Testis (tissue), 5 donors: ENCODE results near the gene NAXD. TPM values are rescaled to one million over a fixed set of nuclear protein-coding genes. Genes with fewer than 3 reads are reported as not detected.
"Not testable (repeated sequence)": the region's sequence is repeated elsewhere in the genome, so short reads cannot be mapped to it uniquely, and the experiment has no call there.

Experiments
- DNase-seq: peaks from one replicate; pipeline ENCODE4 v3.0.0-alpha.2; 2019
- H3K27ac ChIP-seq, 2 donors: fragments of 200-600 bp; sonication (generic); one replicate each; pipeline ENCODE4 v1.5.1; 2019
- H3K27me3 ChIP-seq: fragments of 200-600 bp; sonication (generic); one replicate; pipeline ENCODE4 v1.5.1; 2019
- H3K36me3 ChIP-seq: fragments of 200-600 bp; sonication (generic); one replicate; pipeline ENCODE4 v1.5.1; 2017; ENCODE audit warnings: low read depth; ENCODE audit errors: missing control alignments
- H3K4me1 ChIP-seq: fragments of 200-600 bp; sonication (generic); one replicate; pipeline ENCODE4 v1.5.1; 2019
- H3K4me3 ChIP-seq, 2 donors: fragments of 200-600 bp; sonication (generic); one replicate each; pipeline ENCODE4 v1.5.1; 2017 to 2019
- H3K9me3 ChIP-seq: fragments of 200-600 bp; sonication (generic); one replicate; pipeline ENCODE4 v1.5.1; 2017
- POLR2A ChIP-seq: fragments of 450-650 bp; IDR thresholded peaks from one replicate; pipeline ENCODE4 v1.6.1; 2017; ENCODE audit warnings: antibody characterized with exemption, mild to moderate bottlenecking, moderate library complexity
- WGBS, 2 donors: methylation state at CpG; one replicate each; pipeline ENCODE4 v1.1.5; 2018; 5-methylcytosine and 5-hydroxymethylcytosine counted together
- intact Hi-C: fragments of 100-400 bp; cut with DNase I; formaldehyde crosslinking; loops from one replicate; pipeline ENCODE4 v1.15.1; 2023; ENCODE audit warnings: low total_unique reads
- long read RNA-seq, 2 donors: transcript quantifications; one replicate each; lab custom pipeline, GENCODE V29; 2026
- polyA plus RNA-seq: library from polyadenylated mRNA; stranded (reverse); fragments of 350-450 nt; fragmentation: Illumina TruSeq; extraction: RNeasy Lipid Tissue Mini Kit (QIAGEN cat#74804); gene quantifications from one replicate; pipeline ENCODE4 v1.2.3, GENCODE V29; 2014; ENCODE audit warnings: low read depth, low replicate concordance; ENCODE audit not compliant: insufficient read depth
- total RNA-seq, 2 donors: library from RNA; depleted of rRNA; stranded (reverse); fragments of >200 nt; gene quantifications; one replicate each; pipeline ENCODE4 v1.2.3, GENCODE V29; 2016
- TF ChIP-seq, protein P1 (sequence below), 3 experiments: fragments of 450-650 bp in 2 of 3; fragments of 200-600 bp in 1 of 3; sonication (generic) in 1 of 3; IDR thresholded peaks; one replicate each; pipeline ENCODE4 v1.5.1; 2016 to 2019; ENCODE audit warnings: antibody characterized with exemption in 3 of 3, mild to moderate bottlenecking in 2 of 3, moderate library complexity in 1 of 3

The NAXD gene
- total RNA-seq (10 to 100 TPM; 66.4 to 75.3 TPM), polyA plus RNA-seq (63.2 TPM)
- long read RNA-seq, donor 1, partial matches to known transcripts = 0 of 19 reads
- long read RNA-seq, donor 1, other reads (novel, unspliced or antisense) = 15 of 19 reads
- long read RNA-seq, donor 2, partial matches to known transcripts = 10 of 28 reads
- long read RNA-seq, donor 2, other reads (novel, unspliced or antisense) = 16 of 28 reads

DNA sequence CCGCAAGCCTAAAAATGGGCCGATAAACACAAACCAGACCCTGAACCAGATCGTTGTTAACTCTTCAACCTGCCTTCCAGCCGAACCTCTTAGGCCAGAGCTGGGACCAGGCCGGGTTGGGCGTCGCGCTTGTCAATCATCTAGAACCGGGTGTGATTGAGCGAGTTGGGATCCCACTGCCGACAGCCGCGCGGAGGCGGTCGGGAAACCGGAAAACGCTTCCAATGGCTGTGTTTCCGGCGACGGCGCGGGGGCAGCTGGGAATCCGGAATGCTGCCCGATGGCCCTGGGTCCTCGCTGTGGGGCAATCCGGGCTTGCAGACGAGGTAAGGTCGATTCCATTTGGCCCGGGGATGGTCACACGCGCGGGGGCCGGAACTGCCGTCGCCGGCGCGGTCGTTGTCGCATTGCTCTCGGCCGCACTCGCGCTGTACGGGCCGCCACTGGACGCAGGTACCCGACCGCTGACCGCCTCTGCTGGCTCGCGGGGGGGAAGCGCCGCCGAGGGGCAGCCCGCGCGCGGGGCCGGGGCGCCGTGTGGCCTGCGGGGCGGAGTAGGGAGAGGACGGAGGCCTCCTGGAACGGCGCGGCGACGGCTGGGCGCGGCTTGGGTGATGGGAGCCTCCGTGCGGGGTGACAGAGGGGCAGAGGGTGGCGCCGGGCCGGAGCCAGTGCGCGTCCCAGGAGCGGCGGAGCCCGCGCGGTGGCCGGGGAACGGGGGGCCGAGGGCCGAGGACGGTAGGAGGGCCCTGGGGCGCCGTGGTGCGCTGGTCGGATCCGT is at the start of gene NAXD:
Gene NAXD, plus strand, starts transcription at position 224 of the 781 bp plus-strand sequence. Its CDS starts 57 bp downstream, at position 281.
- Histone ChIP-seq H3K27ac (peak within 1 kb of the TSS; percentile 91 to 95), H3K27me3 (no peaks in the 10 kb centered on the region), H3K4me3 (peak within 1 kb of the TSS; percentile 70 to 98), H3K36me3 (no peaks in the 10 kb centered on the region), H3K9me3 (no peaks in the 10 kb centered on the region), H3K4me1 (peaks cover 25% of the 10 kb centered on the region)
- no peak for TF ChIP-seq POLR2A
- TF ChIP-seq, protein P1, sequence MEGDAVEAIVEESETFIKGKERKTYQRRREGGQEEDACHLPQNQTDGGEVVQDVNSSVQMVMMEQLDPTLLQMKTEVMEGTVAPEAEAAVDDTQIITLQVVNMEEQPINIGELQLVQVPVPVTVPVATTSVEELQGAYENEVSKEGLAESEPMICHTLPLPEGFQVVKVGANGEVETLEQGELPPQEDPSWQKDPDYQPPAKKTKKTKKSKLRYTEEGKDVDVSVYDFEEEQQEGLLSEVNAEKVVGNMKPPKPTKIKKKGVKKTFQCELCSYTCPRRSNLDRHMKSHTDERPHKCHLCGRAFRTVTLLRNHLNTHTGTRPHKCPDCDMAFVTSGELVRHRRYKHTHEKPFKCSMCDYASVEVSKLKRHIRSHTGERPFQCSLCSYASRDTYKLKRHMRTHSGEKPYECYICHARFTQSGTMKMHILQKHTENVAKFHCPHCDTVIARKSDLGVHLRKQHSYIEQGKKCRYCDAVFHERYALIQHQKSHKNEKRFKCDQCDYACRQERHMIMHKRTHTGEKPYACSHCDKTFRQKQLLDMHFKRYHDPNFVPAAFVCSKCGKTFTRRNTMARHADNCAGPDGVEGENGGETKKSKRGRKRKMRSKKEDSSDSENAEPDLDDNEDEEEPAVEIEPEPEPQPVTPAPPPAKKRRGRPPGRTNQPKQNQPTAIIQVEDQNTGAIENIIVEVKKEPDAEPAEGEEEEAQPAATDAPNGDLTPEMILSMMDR (IDR thresholded peaks at IDR 0.05) = no peak
- peak; percentile 97 for DNase-seq
- 1 to 2% methylated on average over 8 to 67 of the region's 95 CpGs for WGBS, 2 donors
- intact Hi-C loops = loop anchor here (10.0 kb wide), 1 partner anchor 99 kb away; the partner anchor contains the start of gene ING1

DNA sequence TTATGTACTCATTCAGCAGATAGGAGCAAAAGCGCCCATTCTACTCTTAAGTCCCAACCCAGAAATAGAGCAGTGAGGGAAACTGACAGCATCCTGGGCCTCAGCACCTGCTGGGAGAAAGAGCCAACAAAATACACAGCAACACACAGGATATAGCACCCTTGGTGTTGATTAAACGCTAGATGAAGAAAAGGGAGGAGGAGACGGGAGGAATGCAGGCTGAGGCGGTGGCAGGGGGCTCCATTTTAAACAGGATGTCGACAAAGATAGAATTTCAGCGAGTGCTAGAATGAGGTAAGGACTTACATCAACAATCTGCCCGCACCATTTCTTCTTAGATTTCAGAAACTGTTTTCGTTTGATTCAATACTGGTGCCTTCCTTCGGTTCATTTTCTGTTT is 49.2 kb upstream of the NAXD start:
- no peaks in the 10 kb centered on the region for H3K9me3 ChIP-seq
- H3K27ac ChIP-seq = no peak overlapping the region
- intact Hi-C loops = no loop called here
- H3K27me3 ChIP-seq = no peaks in the 10 kb centered on the region
- peaks cover 12% of the 10 kb centered on the region for H3K4me1 ChIP-seq
- no peak for DNase-seq
- no peak overlapping the region for H3K4me3 ChIP-seq
- no peak for TF ChIP-seq POLR2A
- TF ChIP-seq, protein P1 (IDR thresholded peaks at IDR 0.05) = no peak
- no peaks in the 10 kb centered on the region for H3K36me3 ChIP-seq
- 81 to 84% methylated on average over 9 of the region's 9 CpGs for WGBS, 2 donors

DNA sequence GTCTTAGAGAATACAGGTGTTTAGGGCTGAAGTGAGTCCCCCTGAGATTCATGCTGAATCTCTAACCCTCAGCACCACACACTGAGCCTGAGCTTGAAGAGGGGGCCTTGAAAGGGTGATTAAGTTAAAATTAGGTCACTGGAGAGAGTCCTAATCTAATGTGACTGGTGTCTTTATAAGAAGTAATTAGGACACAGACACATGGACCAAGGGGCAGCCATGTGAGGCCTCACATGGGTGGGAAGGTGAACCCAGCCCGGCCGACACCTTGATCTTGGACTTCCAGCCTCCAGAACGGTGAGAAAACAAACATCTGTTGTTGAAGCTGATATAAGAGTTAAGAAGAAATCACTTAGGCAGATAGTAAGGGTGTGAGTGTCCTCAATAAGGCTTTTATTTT is 46.7 kb upstream of the NAXD start:
- Histone ChIP-seq H3K9me3 (no peaks in the 10 kb centered on the region), H3K27me3 (no peaks in the 10 kb centered on the region), H3K27ac (no peak overlapping the region), H3K4me3 (no peak overlapping the region), H3K36me3 (no peaks in the 10 kb centered on the region), H3K4me1 (no peaks in the 10 kb centered on the region)
- TF ChIP-seq, protein P1 (IDR thresholded peaks at IDR 0.05) = no peak
- no peak for TF ChIP-seq POLR2A
- 84 to 90% methylated on average over 3 of the region's 3 CpGs for whole genome bisulfite sequencing, 2 donors
- intact Hi-C loops = no loop called here
- DNase-seq = no peak

DNA sequence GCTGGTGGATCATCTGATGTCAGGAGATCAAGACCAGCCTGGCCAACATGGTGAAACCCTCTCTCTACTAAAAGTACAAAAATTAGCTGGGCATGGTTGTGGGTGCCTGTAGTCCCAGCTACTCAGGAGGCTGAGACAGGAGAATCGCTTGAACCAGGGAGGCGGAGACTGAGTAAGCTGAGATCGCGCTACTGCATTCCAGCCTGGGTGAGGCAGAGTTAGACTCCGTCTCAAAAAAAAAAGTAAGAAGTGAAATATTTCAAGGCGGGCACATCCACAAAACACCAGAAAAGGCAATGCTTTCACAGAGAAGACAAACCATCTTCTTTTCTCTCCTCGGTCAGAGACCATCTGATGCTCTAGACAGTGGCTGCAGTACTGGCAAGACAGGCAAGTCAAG is 45.4 kb upstream of the NAXD start:
- H3K4me3 ChIP-seq, H3K27me3 ChIP-seq, intact Hi-C loops, H3K27ac ChIP-seq, H3K9me3 ChIP-seq, DNase-seq, H3K36me3 ChIP-seq, H3K4me1 ChIP-seq: not testable (repeated sequence)
- 85 to 89% methylated on average over 7 of the region's 7 CpGs for whole genome bisulfite sequencing, 2 donors

- H3K27ac ChIP-seq = no peak overlapping the region
- H3K4me1 ChIP-seq = no peaks in the 10 kb centered on the region
- WGBS, 2 donors = 89 to 93% methylated on average over 10 of the region's 10 CpGs
- TF ChIP-seq, protein P1 (IDR thresholded peaks at IDR 0.05) = no peak
- TF ChIP-seq POLR2A = no peak
- no peaks in the 10 kb centered on the region for H3K36me3 ChIP-seq
- no peak for DNase-seq
- no peak overlapping the region for H3K4me3 ChIP-seq
- no peaks in the 10 kb centered on the region for H3K9me3 ChIP-seq
- intact Hi-C loops = no loop called here
- no peaks in the 10 kb centered on the region for H3K27me3 ChIP-seq
Observed at GRCh38 chr13:110570886-110571285, 44.5 kb upstream of the NAXD start.
